Gastrocnemius medialis (tissue), 4 donors: ENCODE results near the gene MAG. TPM values are rescaled to one million over a fixed set of nuclear protein-coding genes. Genes with fewer than 3 reads are reported as not detected.

Experiments
- ATAC-seq, 2 donors: fragments of 150-250 bp; one replicate each; pipeline ENCODE4 v1.9.1; 2016
- DNase-seq, 2 donors: peaks; one replicate each; pipeline ENCODE4 v3.0.0-alpha.2; 2019
- H3K27ac ChIP-seq, 4 donors: fragments of 200-600 bp; sonication (generic); 1 replicate in 1 of 4; 2 replicates in 3 of 4; pipeline ENCODE4 v1.5.1; 2016 to 2018; ENCODE audit warnings: mild to moderate bottlenecking in 2 of 4, moderate library complexity in 1 of 4
- H3K27me3 ChIP-seq, 3 donors: fragments of 200-600 bp; sonication (generic) in 2 of 3; 1 replicate in 1 of 3; 2 replicates in 2 of 3; pipeline versions ENCODE4 v1.5.1 to v1.6.0; 2016 to 2019; ENCODE audit warnings: mild to moderate bottlenecking in 1 of 3, moderate library complexity in 1 of 3
- H3K36me3 ChIP-seq, 2 donors: fragments of 200-600 bp; sonication (generic) in 1 of 2; one replicate each; pipeline ENCODE4 v1.5.1; 2017 to 2018
- H3K4me1 ChIP-seq, 2 donors: fragments of 200-600 bp; sonication (generic) in 1 of 2; one replicate each; pipeline ENCODE4 v1.5.1; 2016 to 2017; ENCODE audit warnings: mild to moderate bottlenecking in 2 of 2
- H3K4me3 ChIP-seq, 4 donors: fragments of 200-600 bp; sonication (generic) in 3 of 4; 1 replicate in 1 of 4; 2 replicates in 3 of 4; pipeline ENCODE4 v1.5.1; 2016 to 2019; ENCODE audit warnings: mild to moderate bottlenecking in 2 of 4
- H3K9me3 ChIP-seq, 3 donors: fragments of 200-600 bp; sonication (generic) in 2 of 3; 1 replicate in 1 of 3; 2 replicates in 2 of 3; pipeline ENCODE4 v1.5.1; 2016 to 2019
- POLR2A ChIP-seq, 2 donors: fragments of 450-650 bp; IDR thresholded peaks; one replicate each; pipeline ENCODE4 v1.6.1; 2017; ENCODE audit warnings: antibody characterized with exemption in 2 of 2, mild to moderate bottlenecking in 2 of 2, moderate library complexity in 2 of 2
- in situ Hi-C, 4 donors: fragments of 200-750 bp; cut with MboI; loops; one replicate each; pipeline versions ENCODE4 v1.15.0 to v1.8.0; 2017; ENCODE audit warnings: low sequenced_read_pairs in 4 of 4
- intact Hi-C: fragments of 100-400 bp; cut with DNase I; formaldehyde crosslinking; loops from one replicate; pipeline ENCODE4 v1.15.1; 2023; ENCODE audit warnings: low total_unique reads
- total RNA-seq, 4 donors: library from RNA; depleted of rRNA; stranded (reverse); fragments of >200 nt; gene quantifications; one replicate each; pipeline versions ENCODE4 v1.1.0 to v1.2.3, GENCODE V29; 2016
- TF ChIP-seq, protein P1 (sequence below), 5 experiments: fragments of 450-650 bp in 3 of 5; fragments of 200-600 bp in 2 of 5; sonication (generic) in 2 of 5; IDR thresholded peaks in 4 of 5; conservative IDR thresholded peaks in 1 of 5; 1 replicate in 4 of 5; 2 replicates in 1 of 5; pipeline ENCODE4 v1.5.1; 2016 to 2019; ENCODE audit warnings: antibody characterized with exemption in 5 of 5, mild to moderate bottlenecking in 3 of 5, moderate library complexity in 3 of 5

The MAG gene
- total RNA-seq, 4 donors from 2014 or later: 0.24 to 1.5 TPM; not detected in 2

DNA sequence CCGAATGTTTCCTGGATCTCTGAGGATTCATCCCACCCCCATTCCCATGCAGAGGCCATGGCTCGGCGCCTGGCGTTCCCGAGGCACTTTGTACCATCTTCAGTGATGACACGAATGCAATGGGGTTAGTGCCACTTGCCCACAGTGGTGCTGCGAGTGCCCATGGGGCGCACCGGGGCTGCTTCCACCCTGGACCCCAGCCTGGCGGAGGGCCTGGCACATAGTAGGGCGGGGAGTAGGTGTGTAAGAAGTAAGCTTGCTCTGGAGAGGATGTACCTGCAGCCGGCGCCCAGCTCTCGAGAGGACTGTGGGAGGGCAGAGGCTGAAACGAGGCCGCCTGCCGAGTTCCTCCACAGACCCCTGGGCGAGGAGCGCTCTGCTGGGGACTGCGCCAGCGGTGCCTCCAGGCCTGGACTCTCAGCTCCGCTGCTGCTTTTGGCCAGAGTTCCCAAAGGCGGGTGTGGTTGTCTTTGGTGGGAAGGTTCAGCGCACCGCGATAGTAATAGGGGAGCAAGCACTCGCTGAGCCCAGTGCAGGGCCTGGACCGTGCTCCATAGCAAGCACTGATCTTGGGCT is 15.2 kb upstream of the MAG start:
- in situ Hi-C loops: loop anchor here in 1 of 4 donors (10.0 kb wide), 1 partner anchor 132 kb away; the partner anchor contains the start of gene FXYD7
- TF ChIP-seq POLR2A (IDR thresholded peaks at IDR 0.05): no peak
- TF ChIP-seq, protein P1, sequence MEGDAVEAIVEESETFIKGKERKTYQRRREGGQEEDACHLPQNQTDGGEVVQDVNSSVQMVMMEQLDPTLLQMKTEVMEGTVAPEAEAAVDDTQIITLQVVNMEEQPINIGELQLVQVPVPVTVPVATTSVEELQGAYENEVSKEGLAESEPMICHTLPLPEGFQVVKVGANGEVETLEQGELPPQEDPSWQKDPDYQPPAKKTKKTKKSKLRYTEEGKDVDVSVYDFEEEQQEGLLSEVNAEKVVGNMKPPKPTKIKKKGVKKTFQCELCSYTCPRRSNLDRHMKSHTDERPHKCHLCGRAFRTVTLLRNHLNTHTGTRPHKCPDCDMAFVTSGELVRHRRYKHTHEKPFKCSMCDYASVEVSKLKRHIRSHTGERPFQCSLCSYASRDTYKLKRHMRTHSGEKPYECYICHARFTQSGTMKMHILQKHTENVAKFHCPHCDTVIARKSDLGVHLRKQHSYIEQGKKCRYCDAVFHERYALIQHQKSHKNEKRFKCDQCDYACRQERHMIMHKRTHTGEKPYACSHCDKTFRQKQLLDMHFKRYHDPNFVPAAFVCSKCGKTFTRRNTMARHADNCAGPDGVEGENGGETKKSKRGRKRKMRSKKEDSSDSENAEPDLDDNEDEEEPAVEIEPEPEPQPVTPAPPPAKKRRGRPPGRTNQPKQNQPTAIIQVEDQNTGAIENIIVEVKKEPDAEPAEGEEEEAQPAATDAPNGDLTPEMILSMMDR (IDR thresholded peaks at IDR 0.05 in 4 of 5, conservative IDR thresholded peaks at IDR 0.05 in 1 of 5): no peak
- DNase-seq: no peak
- no peak for ATAC-seq
- Histone ChIP-seq H3K4me3 (no peak overlapping the region), H3K27me3 (no peaks in the 10 kb centered on the region), H3K9me3 (no peaks in the 10 kb centered on the region), H3K4me1 (no peaks in the 10 kb centered on the region), H3K27ac (no peak overlapping the region), H3K36me3 (peaks cover 0 to 77% of the 10 kb centered on the region in 2 donors)
- intact Hi-C loops: no loop called here

DNA sequence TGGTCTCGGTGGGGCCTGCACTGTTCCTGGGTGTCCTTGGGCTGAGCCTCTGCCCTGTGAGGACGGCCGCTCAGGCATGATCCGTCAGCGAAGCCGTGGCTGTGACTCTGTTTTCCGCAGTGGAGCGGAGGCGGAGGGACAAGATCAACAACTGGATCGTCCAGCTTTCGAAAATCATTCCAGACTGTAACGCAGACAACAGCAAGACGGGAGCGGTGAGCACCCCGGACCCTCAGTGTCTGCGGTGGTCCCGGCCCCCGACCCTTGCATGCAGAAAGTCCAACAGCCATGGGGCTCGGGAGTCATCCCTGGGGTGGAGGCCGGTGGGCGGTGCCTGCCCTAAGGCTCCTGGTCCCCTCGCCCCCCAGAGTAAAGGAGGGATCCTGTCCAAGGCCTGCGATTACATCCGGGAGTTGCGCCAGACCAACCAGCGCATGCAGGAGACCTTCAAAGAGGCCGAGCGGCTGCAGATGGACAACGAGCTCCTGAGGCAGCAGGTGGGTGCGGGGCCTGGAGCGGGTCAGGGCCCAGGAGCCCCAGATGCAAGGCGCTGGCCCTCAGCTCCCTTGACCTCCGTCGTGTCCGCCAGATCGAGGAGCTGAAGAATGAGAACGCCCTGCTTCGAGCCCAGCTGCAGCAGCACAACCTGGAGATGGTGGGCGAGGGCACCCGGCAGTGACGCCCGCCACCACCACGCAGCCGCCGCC is 13.2 kb upstream of the MAG start:
- Histone ChIP-seq H3K4me3 (no peak overlapping the region), H3K4me1 (no peaks in the 10 kb centered on the region), H3K9me3 (no peaks in the 10 kb centered on the region), H3K27me3 (no peaks in the 10 kb centered on the region), H3K36me3 (peaks cover 0 to 58% of the 10 kb centered on the region in 2 donors), H3K27ac (no peak overlapping the region)
- intact Hi-C loops: no loop called here
- in situ Hi-C loops: loop anchor here in 1 of 4 donors (10.0 kb wide), 1 partner anchor 134 kb away; the partner anchor contains the start of gene FXYD7
- ATAC-seq (no peak), DNase-seq (no peak)
- TF ChIP-seq, protein P1 (IDR thresholded peaks at IDR 0.05 in 4 of 5, conservative IDR thresholded peaks at IDR 0.05 in 1 of 5): no peak
- no peak for TF ChIP-seq POLR2A (IDR thresholded peaks at IDR 0.05)

GRCh38 chr19:35279374-35279773 is 12.6 kb upstream of the MAG start:
- DNase-seq (no peak), ATAC-seq (no peak)
- in situ Hi-C loops: loop anchor here in 1 of 4 donors (10.0 kb wide), 1 partner anchor 135 kb away; the partner anchor contains the start of gene FXYD7
- no peak overlapping the region for H3K4me3 ChIP-seq
- no peak overlapping the region for H3K27ac ChIP-seq
- peaks cover 0 to 53% of the 10 kb centered on the region in 2 donors for H3K36me3 ChIP-seq
- no peaks in the 10 kb centered on the region for H3K27me3 ChIP-seq
- intact Hi-C loops: no loop called here
- no peaks in the 10 kb centered on the region for H3K4me1 ChIP-seq
- no peaks in the 10 kb centered on the region for H3K9me3 ChIP-seq
- no peak for TF ChIP-seq POLR2A (IDR thresholded peaks at IDR 0.05)
- TF ChIP-seq, protein P1 (IDR thresholded peaks at IDR 0.05 in 4 of 5, conservative IDR thresholded peaks at IDR 0.05 in 1 of 5): no peak

DNA sequence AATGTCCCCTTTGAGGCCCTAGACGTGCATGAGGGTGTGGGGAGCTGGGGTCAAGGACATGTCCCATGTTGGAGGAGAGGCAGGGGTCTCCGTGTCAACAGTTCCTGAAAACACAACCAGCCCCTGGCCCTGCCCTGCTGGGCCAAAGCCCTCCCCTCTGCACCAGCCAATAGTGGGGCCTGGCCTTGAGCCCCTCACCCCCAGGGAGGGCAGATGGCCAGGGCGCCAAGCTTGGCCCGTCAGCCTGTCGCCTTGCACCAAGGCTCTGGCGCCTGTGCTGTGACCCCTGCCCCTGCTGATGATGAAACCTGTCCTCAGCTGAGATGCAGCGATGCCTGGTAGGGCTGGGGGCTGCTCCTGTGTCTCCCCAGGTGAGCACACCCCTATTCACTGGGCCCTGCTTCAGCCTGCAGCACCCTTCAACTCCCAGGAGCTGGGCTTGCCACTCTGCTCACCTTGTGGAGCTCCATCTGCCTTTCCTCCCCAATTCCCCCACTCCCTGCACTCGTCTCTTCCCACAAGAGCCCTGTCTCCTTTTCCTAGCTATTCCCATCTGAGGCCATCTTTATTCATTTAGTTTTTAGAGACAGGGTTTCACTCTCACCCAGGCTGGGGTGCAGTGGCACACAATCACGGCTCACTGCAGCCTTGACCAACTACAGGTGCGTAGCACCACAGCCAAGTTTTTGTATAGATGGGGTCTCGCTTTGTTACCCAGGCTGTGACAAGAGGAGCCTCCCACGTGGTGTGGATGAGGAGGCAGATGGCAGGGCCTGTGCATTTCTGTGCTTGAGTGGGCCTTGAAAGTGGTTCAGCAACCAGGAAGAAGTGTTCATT is 11.8 kb upstream of the MAG start:
- H3K9me3 ChIP-seq: no peaks in the 10 kb centered on the region
- H3K4me1 ChIP-seq: no peaks in the 10 kb centered on the region
- ATAC-seq: no peak
- in situ Hi-C loops (loop anchor here in 1 of 4 donors (10.0 kb wide), 1 partner anchor 135 kb away; the partner anchor contains the start of gene FXYD7), intact Hi-C loops (no loop called here)
- H3K27me3 ChIP-seq: no peaks in the 10 kb centered on the region
- no peak overlapping the region for H3K27ac ChIP-seq
- H3K36me3 ChIP-seq: peaks cover 0 to 50% of the 10 kb centered on the region in 2 donors
- H3K4me3 ChIP-seq: no peak overlapping the region
- no peak for DNase-seq
- no peak for TF ChIP-seq POLR2A (IDR thresholded peaks at IDR 0.05)
